CD4-positive, alpha-beta T cell treated with Interleukin-4 for 1 hour (primary cell): Measurements from ENCODE around the gene POLD1.
"Not testable (repeated sequence)": the region's sequence is repeated elsewhere in the genome, so short reads cannot be mapped to it uniquely, and the experiment has no call there.

Experiments
- DNase-seq, 2 donors: peaks; one replicate each; pipeline ENCODE4 v3.0.0-alpha.2; 2020 to 2022

POLD1 gene

GRCh38 chr19:50365434-50366306, 18.5 kb upstream of the POLD1 start, which contains the start of gene NAPSA:
TSS of gene NAPSA (minus strand) at chr19:50365639. CDS start at chr19:50365621, 18 bp downstream.
- no peak for DNase-seq

- DNase-seq: peak; percentile 83 to 84
Observed at GRCh38 chr19:50368649-50369570, 15.2 kb upstream of the POLD1 start.

GRCh38 chr19:50371914-50372475, 12.2 kb upstream of the POLD1 start:
- DNase-seq: no peak

GRCh38 chr19:50376166-50377050, 7.7 kb upstream of the POLD1 start, which contains the start of gene NR1H2:
TSS of gene NR1H2 (plus strand) at chr19:50376457. CDS start at chr19:50377606, 1,149 bp downstream.
- peak; percentile 97 for DNase-seq

- DNase-seq: peak; percentile 73 to 76
Observed at GRCh38 chr19:50377051-50377461, 7.1 kb upstream of the POLD1 start.

GRCh38 chr19:50377517-50377916, 6.6 kb upstream of the POLD1 start:
- no peak for DNase-seq

- no peak for DNase-seq
Observed at GRCh38 chr19:50378169-50378862, 5.8 kb upstream of the POLD1 start.

GRCh38 chr19:50378863-50379236, 5.3 kb upstream of the POLD1 start:
- DNase-seq: no peak

- DNase-seq: no peak
Observed at GRCh38 chr19:50379602-50380001, 4.5 kb upstream of the POLD1 start.

GRCh38 chr19:50380137-50380536, 4.0 kb upstream of the POLD1 start:
- DNase-seq: no peak

GRCh38 chr19:50380751-50381151, 3.4 kb upstream of the POLD1 start:
- DNase-seq: no peak

- no peak for DNase-seq
Observed at GRCh38 chr19:50381881-50382729, 2.0 kb upstream of the POLD1 start.

GRCh38 chr19:50383001-50383851, 921 bp upstream of the POLD1 start:
- DNase-seq: no peak

GRCh38 chr19:50384685-50385535, 763 bp downstream of the POLD1 start:
- DNase-seq: no peak

- DNase-seq: peak in 1 of 2 donors; percentile 53
Observed at GRCh38 chr19:50387176-50387867, 3.2 kb downstream of the POLD1 start.

GRCh38 chr19:50387868-50388245, 3.7 kb downstream of the POLD1 start:
- DNase-seq: no peak

GRCh38 chr19:50390295-50390694, 6.1 kb downstream of the POLD1 start:
- DNase-seq: not testable (repeated sequence)

- DNase-seq: not testable (repeated sequence)
Observed at GRCh38 chr19:50390952-50391351, 6.8 kb downstream of the POLD1 start.
